GM19240 (cell line): Measurements from ENCODE around the gene PIK3IP1.

Experiments
- DNase-seq: peaks from one replicate; pipeline ENCODE4 v3.0.0; 2011; ENCODE audit warnings: low spot score; ENCODE audit not compliant: insufficient read length

PIK3IP1 gene

GRCh38 chr22:31313366-31314147 lies 21.3 kb upstream of the PIK3IP1 start:
- no peak for DNase-seq

GRCh38 chr22:31308181-31308580 lies 15.9 kb upstream of the PIK3IP1 start:
- no peak for DNase-seq

GRCh38 chr22:31305194-31305593 lies 12.9 kb upstream of the PIK3IP1 start:
- no peak for DNase-seq

GRCh38 chr22:31302537-31302936 lies 10.2 kb upstream of the PIK3IP1 start:
- DNase-seq, result no peak

GRCh38 chr22:31302006-31302405 lies 9.7 kb upstream of the PIK3IP1 start:
- no peak for DNase-seq

GRCh38 chr22:31300896-31301295 lies 8.6 kb upstream of the PIK3IP1 start:
- no peak for DNase-seq

- no peak for DNase-seq
Measured at GRCh38 chr22:31295831-31296657, 3.8 kb upstream of the PIK3IP1 start.

- DNase-seq, result no peak
Measured at GRCh38 chr22:31295360-31295759, 3.1 kb upstream of the PIK3IP1 start.

GRCh38 chr22:31291481-31292235 lies 630 bp downstream of the PIK3IP1 start:
- DNase-seq, result no peak

GRCh38 chr22:31290494-31291471 lies 1.5 kb downstream of the PIK3IP1 start:
- DNase-seq, result peak; percentile 95

GRCh38 chr22:31289344-31289743 lies 2.9 kb downstream of the PIK3IP1 start:
- no peak for DNase-seq

GRCh38 chr22:31288496-31289240 lies 3.6 kb downstream of the PIK3IP1 start:
- no peak for DNase-seq

GRCh38 chr22:31287818-31288495 lies 4.3 kb downstream of the PIK3IP1 start:
- DNase-seq, result no peak

GRCh38 chr22:31286360-31287255 lies 5.7 kb downstream of the PIK3IP1 start:
- no peak for DNase-seq

- DNase-seq, result no peak
Measured at GRCh38 chr22:31284281-31285155, 7.8 kb downstream of the PIK3IP1 start.

GRCh38 chr22:31282748-31283468 lies 9.4 kb downstream of the PIK3IP1 start:
- no peak for DNase-seq

- DNase-seq, result no peak
Measured at GRCh38 chr22:31281733-31282132, 10.6 kb downstream of the PIK3IP1 start.
